ENCODE results near the gene ZCCHC13. TPM values are rescaled to one million over a fixed set of nuclear protein-coding genes. Genes with fewer than 3 reads are reported as not detected.

The ZCCHC13 gene
- total and polyA plus RNA-seq, 2 of the 13 experiments (the other 11 are each of a cell fraction or from before 2014, with no cell fraction given), result not detected

DNA sequence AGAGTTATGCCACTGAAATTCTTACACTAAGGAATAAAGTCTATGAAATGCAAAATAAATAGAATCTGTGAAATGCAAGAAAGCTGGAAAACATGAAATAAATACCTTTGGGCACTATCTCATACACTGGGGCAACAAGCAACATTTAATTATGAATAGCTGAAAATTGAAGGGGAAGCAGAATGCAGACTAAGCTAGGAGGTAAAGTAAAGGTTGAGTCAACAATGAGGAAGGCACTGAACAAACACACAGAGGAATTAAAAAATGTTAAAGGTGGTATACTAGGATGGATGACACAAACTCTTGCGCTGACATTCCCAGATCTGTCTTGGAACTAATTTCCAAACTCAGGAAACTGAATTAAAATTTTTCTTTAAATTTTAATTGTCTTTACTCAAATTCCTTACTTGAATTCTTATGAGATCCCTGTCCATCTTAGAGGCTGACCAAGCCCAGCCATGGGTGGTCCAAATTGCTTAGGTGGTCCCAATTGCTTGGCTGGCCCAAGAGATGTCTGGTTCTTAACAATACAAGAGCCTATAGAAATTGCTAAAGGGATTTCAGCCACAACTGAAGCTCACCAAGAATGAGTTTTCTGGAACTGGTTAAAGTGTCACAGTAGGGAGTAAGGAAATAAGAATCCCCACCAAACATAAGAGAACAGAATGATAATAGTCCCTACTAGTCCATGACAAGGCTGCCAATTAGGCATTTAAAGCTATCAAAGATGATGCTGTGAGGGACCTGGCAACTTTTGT, 41.3 kb upstream of the ZCCHC13 start:
- Histone ChIP-seq H3K4me3 (replicated peaks in 1 of 3; ENCODE audit: insufficient read depth in 1 of 3, low read depth in 2 of 3, low read length in 3 of 3) (no peak overlapping the region), H4K20me1 (ENCODE audit: insufficient read depth, low read length) (no peaks in the 10 kb centered on the region), H3K4me2 (ENCODE audit: low read depth, low read length) (no peak overlapping the region), H3K27me3 (ENCODE audit: control insufficient read depth in 1 of 2, insufficient read depth in 2 of 2, low read length in 2 of 2) (no peaks in the 10 kb centered on the region), H3K4me1 (ENCODE audit: insufficient read depth, low read length) (no peaks in the 10 kb centered on the region), H3K9me3 (ENCODE audit: low read length) (no peaks in the 10 kb centered on the region), H3K36me3 (replicated peaks in 1 of 2; ENCODE audit: control insufficient read depth in 1 of 2, insufficient read depth in 2 of 2, low read length in 2 of 2) (peaks cover 1 to 20% of the 10 kb centered on the region in 2 experiments; a peak in 2 of 5 replicates), H3K9ac (ENCODE audit: insufficient read depth, low read depth, low read length) (no peak overlapping the region), H3K79me2 (ENCODE audit: insufficient read depth, low read length) (no peaks in the 10 kb centered on the region), H3K27ac (ENCODE audit: extremely low read length, insufficient read depth, low read length) (no peak overlapping the region), H2AFZ (ENCODE audit: low read length) (no peak overlapping the region)
- intact Hi-C loops (cut with micrococcal nuclease; ENCODE audit: unreplicated experiment), result no loop called here
- TF ChIP-seq ZNF124 (CRISPR knock-in tag; IDR thresholded peaks at IDR 0.05) (no peak), KAT8 (CRISPR knock-in tag; IDR thresholded peaks at IDR 0.05) (no peak), ARNTL (CRISPR knock-in tag; IDR thresholded peaks at IDR 0.05) (no peak), ZNF512B (CRISPR knock-in tag; IDR thresholded peaks at IDR 0.05; ENCODE audit: borderline replicate concordance) (no peak), ZBTB7A (CRISPR knock-in tag; IDR thresholded peaks at IDR 0.05) (no peak)
- in situ Hi-C loops (cut with HindIII; ENCODE audit: extremely low pct_ligation_motif_present, low pct_unique_long_range_greater_than_20kb), result no loop called here
- BruUV-seq (replicated peaks), result no TSS peak
- WGBS (ENCODE audit: low lambda C conversion rate), result 100% methylated on average over 1 of the region's 1 CpG
- ChIA-PET CTCF (ENCODE audit: low intra/inter-chr PET ratio, low total read pairs) (no interaction called here), POLR2A (interaction anchor here (1.6 kb wide), 1 partner anchor 11 kb away, joined by 3 read pairs; no protein-coding TSS in a partner anchor)
- ATAC-seq, result no peak
- no peak for FAIRE-seq
- DNase-seq (ENCODE audit: low spot score), result no peak
